HEK293T (cell line): ENCODE measurements around the gene GAD1.

Experiments
- CTCF ChIA-PET: fragments of 350-600 bp; formaldehyde crosslinking; extraction: SDS; loops from one replicate; lab custom pipeline; 2021; ENCODE audit warnings: antibody characterized with exemption, inconsistent platforms; lab: Yijun Ruan, JAX
- POLR2A ChIA-PET: fragments of 350-600 bp; formaldehyde crosslinking; extraction: SDS; loops from one replicate; lab custom pipeline; 2020; ENCODE audit warnings: antibody characterized with exemption, inconsistent platforms; lab: Yijun Ruan, JAX
- DNase-seq: peaks from one replicate; pipeline ENCODE4 v3.0.0; 2012; ENCODE audit warnings: mixed read lengths; ENCODE audit errors: extremely low spot score
- ARNT ChIP-seq: fragments of 450-650 bp; IDR thresholded peaks from 2 replicates; pipeline ENCODE4 v1.6.1; 2017; ENCODE audit warnings: mild to moderate bottlenecking
- BHLHE40 ChIP-seq: fragments of 450-650 bp; IDR thresholded peaks from 2 replicates; pipeline ENCODE4 v1.6.1; 2016; ENCODE audit warnings: mild to moderate bottlenecking, moderate library complexity, borderline replicate concordance
- CTBP1 ChIP-seq: fragments of 450-650 bp; IDR thresholded peaks from 2 replicates; pipeline ENCODE4 v1.6.1; 2016; ENCODE audit warnings: borderline replicate concordance
- ELF4 ChIP-seq: fragments of 450-650 bp; IDR thresholded peaks from 2 replicates; pipeline ENCODE4 v1.6.1; 2017; ENCODE audit warnings: antibody characterized with exemption
- FOXA1 ChIP-seq: fragments of 450-650 bp; IDR thresholded peaks from 2 replicates; pipeline ENCODE4 v1.6.1; 2016; ENCODE audit warnings: mild to moderate bottlenecking
- FOXK2 ChIP-seq: fragments of 450-650 bp; IDR thresholded peaks from 2 replicates; pipeline ENCODE4 v1.6.1; 2016; ENCODE audit warnings: mild to moderate bottlenecking
- FOXM1 ChIP-seq: fragments of 450-650 bp; IDR thresholded peaks from 2 replicates; pipeline ENCODE4 v1.6.1; 2017; ENCODE audit warnings: mild to moderate bottlenecking, borderline replicate concordance
- HDGF ChIP-seq: fragments of 450-650 bp; IDR thresholded peaks from 2 replicates; pipeline ENCODE4 v1.6.1; 2017; ENCODE audit warnings: antibody characterized with exemption, borderline replicate concordance
- L3MBTL2 ChIP-seq: fragments of 450-650 bp; conservative IDR thresholded peaks from 2 replicates; pipeline ENCODE4 v1.6.1; 2016; ENCODE audit warnings: mild to moderate bottlenecking
- LEF1 ChIP-seq: fragments of 450-650 bp; IDR thresholded peaks from 2 replicates; pipeline ENCODE4 v1.6.1; 2017; ENCODE audit warnings: mild to moderate bottlenecking, borderline replicate concordance
- NFRKB ChIP-seq: fragments of 450-650 bp; IDR thresholded peaks from 2 replicates; pipeline ENCODE4 v1.6.1; 2016; ENCODE audit warnings: mild to moderate bottlenecking, moderate library complexity
- PKNOX1 ChIP-seq: fragments of 450-650 bp; IDR thresholded peaks from 2 replicates; pipeline ENCODE4 v1.6.1; 2016
- SP1 ChIP-seq: fragments of 450-650 bp; IDR thresholded peaks from 2 replicates; pipeline ENCODE4 v1.6.1; 2017
- SUZ12 ChIP-seq: fragments of 450-650 bp; IDR thresholded peaks from 2 replicates; pipeline ENCODE4 v1.6.1; 2016; ENCODE audit warnings: mild to moderate bottlenecking
- TARDBP ChIP-seq: fragments of 450-650 bp; IDR thresholded peaks from 2 replicates; pipeline ENCODE4 v1.6.1; 2016
- ZNF384 ChIP-seq: fragments of 450-650 bp; IDR thresholded peaks from 2 replicates; pipeline ENCODE4 v1.6.1; 2016

The GAD1 gene

GRCh38 chr2:170878505-170878904 is 61.8 kb downstream of the GAD1 start:
- TF ChIP-seq ZNF384: no peak
- no peak for TF ChIP-seq PKNOX1
- TF ChIP-seq FOXA1: no peak
- no peak for TF ChIP-seq LEF1
- no peak for TF ChIP-seq SUZ12
- TF ChIP-seq L3MBTL2: no peak
- TF ChIP-seq TARDBP: no peak
- no peak for TF ChIP-seq FOXK2
- TF ChIP-seq NFRKB: no peak
- TF ChIP-seq FOXM1: no peak
- TF ChIP-seq HDGF: no peak
- no peak for TF ChIP-seq ARNT
- TF ChIP-seq BHLHE40: no peak
- no peak for TF ChIP-seq SP1
- no peak for TF ChIP-seq CTBP1
- no peak for TF ChIP-seq ELF4
- ChIA-PET CTCF (interaction anchor here (1.0 to 1.8 kb wide), 2 partner anchors 10 to 17 kb away, joined by 4 to 5 read pairs; no protein-coding TSS in a partner anchor), POLR2A (no interaction called here)
- DNase-seq: no peak

DNA sequence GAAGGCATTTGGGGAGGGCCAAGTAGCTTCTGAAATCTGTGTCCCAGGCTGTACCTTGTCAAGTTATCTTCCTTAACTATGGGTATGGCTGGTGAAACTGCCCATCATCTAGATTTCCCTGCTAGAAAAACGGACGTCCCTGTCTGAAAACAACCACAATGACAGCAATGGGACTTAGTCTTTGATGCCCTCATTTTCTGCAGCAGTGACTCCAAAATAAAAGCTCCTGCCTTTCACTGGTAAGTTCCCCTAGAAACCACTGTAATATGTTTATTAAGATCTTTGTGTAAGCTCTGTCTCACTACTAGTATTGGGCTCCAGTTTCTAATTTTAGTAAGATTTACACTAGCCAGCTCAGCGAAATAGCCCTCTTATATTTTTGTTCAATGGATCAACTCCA is 65.2 kb downstream of the GAD1 start:
- no peak for TF ChIP-seq CTBP1
- no peak for TF ChIP-seq L3MBTL2
- no peak for TF ChIP-seq SP1
- no peak for TF ChIP-seq ARNT
- no peak for TF ChIP-seq NFRKB
- no peak for TF ChIP-seq TARDBP
- TF ChIP-seq PKNOX1: no peak
- no peak for TF ChIP-seq FOXM1
- TF ChIP-seq FOXA1: no peak
- TF ChIP-seq LEF1: no peak
- TF ChIP-seq BHLHE40: no peak
- TF ChIP-seq FOXK2: no peak
- TF ChIP-seq ZNF384: no peak
- no peak for TF ChIP-seq ELF4
- no peak for TF ChIP-seq SUZ12
- no peak for TF ChIP-seq HDGF
- CTCF ChIA-PET: interaction anchor here (2.7 kb wide), 1 partner anchor 8 kb away, joined by 7 read pairs; no protein-coding TSS in a partner anchor
- no peak for DNase-seq
- POLR2A ChIA-PET: no interaction called here

DNA sequence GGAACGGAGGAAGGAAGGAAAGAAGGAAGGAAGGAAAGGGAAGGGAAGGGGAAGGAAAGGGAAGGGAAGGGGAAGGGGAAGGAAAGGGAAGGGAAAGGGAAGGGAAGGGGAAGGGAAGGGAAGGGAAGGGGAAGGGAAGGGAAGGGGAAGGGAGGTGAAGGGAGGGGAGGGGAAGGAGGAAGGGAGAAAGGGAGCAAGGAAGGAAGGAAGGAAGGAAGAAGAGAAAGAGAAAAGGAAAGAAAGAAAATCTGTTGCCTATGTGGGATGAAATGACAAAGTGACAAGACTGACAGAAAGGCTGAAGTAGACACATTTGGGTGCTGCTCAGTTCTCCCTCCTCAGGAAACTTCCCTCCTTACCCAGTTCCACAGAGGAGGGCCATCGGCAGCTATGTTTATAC is 66.1 kb downstream of the GAD1 start:
- no peak for DNase-seq
- CTCF ChIA-PET: interaction anchor here (2.7 kb wide), 1 partner anchor 9 kb away, joined by 7 read pairs; no protein-coding TSS in a partner anchor
- POLR2A ChIA-PET: no interaction called here
- no peak for TF ChIP-seq CTBP1

GRCh38 chr2:170883683-170884082 is 67.0 kb downstream of the GAD1 start:
- CTCF ChIA-PET: interaction anchor here (0.7 to 2.7 kb wide), 2 partner anchors 10 kb away, joined by 4 to 7 read pairs; no protein-coding TSS in a partner anchor
- DNase-seq: no peak
- POLR2A ChIA-PET: no interaction called here
- TF ChIP-seq ZNF384 (no peak), TARDBP (no peak), L3MBTL2 (no peak), SP1 (no peak), ELF4 (no peak)

DNA sequence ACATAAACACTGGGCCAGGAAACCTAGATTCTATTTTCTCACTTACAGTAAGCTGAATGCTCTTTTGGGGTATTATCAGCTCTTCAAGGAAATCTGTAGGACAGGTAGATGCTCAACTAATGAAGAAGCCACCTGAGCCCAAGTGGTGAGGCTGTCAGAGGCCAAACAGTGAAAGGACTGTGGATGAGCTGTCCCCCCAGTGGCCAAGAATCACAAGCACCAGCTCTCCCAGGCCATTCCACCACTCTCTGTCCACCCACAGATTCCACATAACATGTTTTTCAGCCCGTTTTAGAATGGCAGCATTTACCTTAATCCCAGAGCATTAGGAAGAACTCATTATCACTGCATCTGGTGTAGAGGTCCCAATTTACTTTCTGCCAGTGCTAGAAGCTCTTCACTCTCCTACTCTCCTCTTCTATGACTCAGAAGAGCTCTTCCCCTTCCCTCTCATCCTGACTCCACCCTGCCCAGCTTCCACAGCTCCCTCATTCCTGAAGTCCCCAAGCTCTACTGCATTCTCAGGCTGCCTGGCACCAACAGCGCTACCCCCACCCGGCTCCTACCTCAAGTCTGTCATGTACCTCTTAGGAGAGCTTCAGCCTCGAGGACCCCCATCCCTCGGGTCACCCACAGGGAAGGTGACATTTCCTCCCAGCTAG is 68.6 kb downstream of the GAD1 start:
- POLR2A ChIA-PET: no interaction called here
- no peak for DNase-seq

DNA sequence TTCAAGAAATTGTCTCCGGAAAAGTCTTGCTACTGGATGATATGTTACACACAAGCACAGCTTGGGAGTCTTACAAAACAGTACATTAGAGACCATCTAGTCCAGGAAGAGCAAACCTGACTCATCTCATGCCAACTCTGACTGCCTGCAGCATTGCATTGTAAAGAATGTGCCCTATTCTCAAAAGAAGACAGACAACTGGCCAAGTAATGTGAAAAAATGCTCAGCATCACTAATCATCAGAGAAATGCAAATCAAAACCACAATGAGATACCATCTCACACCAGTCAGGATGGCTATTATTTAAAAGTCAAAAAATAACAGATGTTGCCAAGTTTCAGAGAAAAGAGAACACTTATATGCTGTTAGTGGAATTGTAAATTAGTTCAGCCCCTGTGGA is 69.7 kb downstream of the GAD1 start:
- POLR2A ChIA-PET: no interaction called here
- TF ChIP-seq L3MBTL2 (no peak), FOXA1 (no peak), ZNF384 (no peak), LEF1 (no peak), BHLHE40 (no peak), PKNOX1 (no peak), FOXK2 (no peak)
- CTCF ChIA-PET: interaction anchor here (1.3 kb wide), 1 partner anchor 13 kb away, joined by 4 read pairs; no protein-coding TSS in a partner anchor
- DNase-seq: no peak

More for the DNA sequence above, 68.6 kb downstream of the GAD1 start:
- no peak for TF ChIP-seq CTBP1
- TF ChIP-seq ELF4: no peak
- TF ChIP-seq FOXK2: no peak
- no peak for TF ChIP-seq SUZ12
- TF ChIP-seq FOXA1: no peak
- no peak for TF ChIP-seq L3MBTL2
- no peak for TF ChIP-seq HDGF
- CTCF ChIA-PET: interaction anchor here (0.9 to 1.4 kb wide), 2 partner anchors 11 to 12 kb away, joined by 3 read pairs; no protein-coding TSS in a partner anchor
